ENCODE data around the gene POLR3A.

The POLR3A gene

GRCh38 chr10:77940225-77940624 lies 89.1 kb downstream of the POLR3A start:
- DNase-seq, result no peak

GRCh38 chr10:77939561-77940001 lies 89.7 kb downstream of the POLR3A start:
- no peak for DNase-seq

GRCh38 chr10:77936697-77937567 lies 92.4 kb downstream of the POLR3A start:
- no peak for DNase-seq

- DNase-seq, result no peak
Measured at GRCh38 chr10:77932016-77932715, 97.1 kb downstream of the POLR3A start.

GRCh38 chr10:77927402-77928246 lies 101.7 kb downstream of the POLR3A start:
- DNase-seq, result no peak

- peak; percentile 58 for DNase-seq
Measured at GRCh38 chr10:77926566-77927401, 102.5 kb downstream of the POLR3A start, which contains the start of gene DLG5. TSS of gene DLG5 (minus strand) at chr10:77926755. CDS start at chr10:77926520, 235 bp downstream.

GRCh38 chr10:77925795-77926565 lies 103.3 kb downstream of the POLR3A start:
- peak; percentile 54 for DNase-seq

- no peak for DNase-seq
Measured at GRCh38 chr10:77925410-77925794, 103.9 kb downstream of the POLR3A start.

GRCh38 chr10:77922566-77923179 lies 106.6 kb downstream of the POLR3A start:
- DNase-seq, result no peak

- no peak for DNase-seq
Measured at GRCh38 chr10:77922055-77922454, 107.3 kb downstream of the POLR3A start.

- no peak for DNase-seq
Measured at GRCh38 chr10:77921395-77921794, 107.9 kb downstream of the POLR3A start.

GRCh38 chr10:77920495-77920894 lies 108.8 kb downstream of the POLR3A start:
- no peak for DNase-seq

- no peak for DNase-seq
Measured at GRCh38 chr10:77919713-77920108, 109.6 kb downstream of the POLR3A start.
